ENCODE data around the gene SLBP.

The SLBP gene

GRCh38 chr4:1727117-1728031 is 15.3 kb upstream of the SLBP start:
- peak in 3 of 56 donors; percentile 11 to 31 (median 18) for DNase-seq

DNA sequence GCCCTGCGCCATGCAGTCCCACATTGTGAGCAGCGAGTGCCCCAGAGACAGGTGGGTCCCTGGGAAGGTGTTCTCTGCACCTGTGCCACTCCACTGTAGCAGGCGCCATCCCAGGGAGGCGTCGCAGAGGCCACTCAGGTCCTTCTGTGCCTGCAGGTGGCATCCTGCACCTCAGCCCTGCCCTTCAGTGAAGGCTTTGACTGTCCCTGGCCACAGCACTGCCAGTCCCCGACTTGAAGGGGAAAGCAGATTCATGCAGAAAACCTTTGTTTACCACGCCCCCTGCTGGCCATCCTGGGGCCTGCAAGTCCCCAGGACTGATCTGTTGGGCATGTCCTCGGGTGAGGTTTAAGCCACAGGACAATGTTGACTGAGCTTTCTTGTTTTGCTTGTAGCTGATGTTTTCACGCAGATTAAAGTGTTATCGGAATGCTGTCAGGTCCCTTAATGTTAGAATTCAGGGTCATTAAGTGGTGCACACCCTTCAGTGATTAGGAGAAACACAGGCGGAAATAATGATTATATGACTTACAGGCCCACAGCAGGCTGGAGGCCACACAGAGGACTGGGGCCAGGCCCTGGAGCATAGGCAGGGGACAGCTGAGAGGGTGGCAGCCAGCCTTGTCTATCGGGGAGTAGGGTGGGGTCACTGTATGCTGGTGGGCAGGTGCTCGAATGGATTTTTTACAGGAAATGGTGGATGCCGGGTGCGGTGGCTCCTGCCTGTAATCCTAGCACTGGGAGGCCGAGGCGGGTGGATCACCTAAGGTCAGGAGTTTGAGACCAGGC is 14.2 kb upstream of the SLBP start:
- peak in 51 of 56 donors; percentile 31 to 94 (median 77) for DNase-seq

DNA sequence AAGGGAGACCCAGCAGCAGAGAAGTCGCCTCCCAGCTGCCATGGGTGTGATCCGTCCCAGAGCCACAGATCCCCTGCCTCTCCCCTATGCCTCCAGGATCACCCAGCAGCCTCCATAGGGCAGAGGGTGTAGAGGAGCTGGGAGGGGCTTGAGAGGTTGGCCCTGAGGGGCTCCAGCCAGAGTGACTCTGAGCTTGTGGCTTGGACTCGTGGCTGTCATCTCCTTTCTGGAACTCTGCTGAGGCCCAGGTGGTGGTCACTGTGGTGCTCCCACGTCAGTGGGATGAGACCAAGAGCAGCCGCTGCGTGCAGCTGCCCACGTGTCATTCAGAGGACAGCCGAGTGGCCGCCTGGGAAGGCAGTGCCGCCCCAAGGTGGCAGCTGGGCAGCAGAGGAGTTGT is 13.4 kb upstream of the SLBP start:
- no peak for DNase-seq

DNA sequence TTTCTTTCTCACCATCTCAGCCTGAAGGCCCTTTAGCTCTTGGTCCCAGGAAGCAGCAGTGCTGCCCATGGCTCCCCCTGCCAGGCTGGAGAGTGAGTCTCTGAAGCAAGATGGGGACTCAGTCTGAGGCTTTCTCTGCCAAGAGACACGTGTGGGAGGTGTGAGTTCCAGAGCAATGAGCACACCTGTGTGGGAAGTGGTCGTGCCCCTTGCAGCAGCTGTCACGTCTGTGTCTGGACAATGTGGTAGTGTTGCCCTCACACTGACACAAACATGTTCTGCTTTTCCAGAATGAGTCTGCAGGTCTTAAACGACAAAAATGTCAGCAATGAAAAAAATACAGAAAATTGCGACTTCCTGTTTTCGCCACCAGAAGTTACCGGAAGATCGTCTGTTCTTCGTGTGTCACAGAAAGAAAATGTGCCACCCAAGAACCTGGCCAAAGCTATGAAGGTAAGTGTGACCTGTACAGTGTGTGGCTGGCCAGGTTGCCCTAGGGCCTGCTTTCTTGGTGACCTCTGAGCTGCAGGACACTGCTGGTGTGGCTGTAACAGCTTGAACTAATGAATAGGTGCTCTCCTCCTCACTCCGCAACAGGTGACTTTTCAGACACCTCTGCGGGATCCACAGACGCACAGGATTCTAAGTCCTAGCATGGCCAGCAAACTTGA is 11.1 kb upstream of the SLBP start:
- no peak for DNase-seq

- DNase-seq, result no peak
These were observed 10.5 kb upstream of the SLBP start for GRCh38 chr4:1722551-1723118.

GRCh38 chr4:1721666-1722550 is 9.8 kb upstream of the SLBP start:
- no peak for DNase-seq

DNA sequence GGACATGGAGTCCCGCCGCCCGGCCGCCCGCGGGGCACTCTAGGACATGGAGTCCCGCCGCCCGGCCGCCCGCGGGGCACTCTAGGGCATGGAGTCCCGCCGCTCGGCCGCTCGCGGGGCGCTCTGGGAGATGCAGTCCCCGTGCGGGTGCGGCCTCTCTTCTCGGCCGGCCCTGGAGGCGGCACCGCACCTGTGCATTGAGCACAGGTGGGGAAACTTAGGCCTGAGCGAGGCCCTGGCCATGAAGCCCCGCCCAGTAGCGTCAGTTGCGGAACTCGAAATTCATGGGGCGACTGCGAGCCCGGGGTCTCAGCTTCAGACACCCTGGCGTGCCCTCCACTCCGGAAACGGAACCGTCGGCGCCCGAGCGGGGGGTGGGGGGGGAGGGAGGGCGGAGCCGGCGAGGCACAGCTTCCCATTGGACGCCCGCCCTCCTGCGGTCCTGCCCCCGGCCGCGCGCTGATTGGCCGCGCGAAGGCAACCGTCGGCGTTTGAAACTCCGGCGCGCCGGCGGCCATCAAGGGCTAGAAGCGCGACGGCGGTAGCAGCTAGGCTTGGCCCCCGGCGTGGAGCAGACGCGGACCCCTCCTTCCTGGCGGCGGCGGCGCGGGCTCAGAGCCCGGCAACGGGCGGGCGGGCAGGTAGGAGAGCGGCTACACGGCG is 9.0 kb upstream of the SLBP start, which contains the start of the genes TACC3 and TMEM129:
TACC3 (plus strand) TSS at position 519 of the 663 bp plus-strand sequence. CDS start 1,901 bp downstream, outside the sequence.
TMEM129 (minus strand) TSS at position 321 of the 663 bp plus-strand sequence. CDS start 486 bp downstream, outside the sequence.
- peak; percentile 56 to 98 (median 93) for DNase-seq

DNA sequence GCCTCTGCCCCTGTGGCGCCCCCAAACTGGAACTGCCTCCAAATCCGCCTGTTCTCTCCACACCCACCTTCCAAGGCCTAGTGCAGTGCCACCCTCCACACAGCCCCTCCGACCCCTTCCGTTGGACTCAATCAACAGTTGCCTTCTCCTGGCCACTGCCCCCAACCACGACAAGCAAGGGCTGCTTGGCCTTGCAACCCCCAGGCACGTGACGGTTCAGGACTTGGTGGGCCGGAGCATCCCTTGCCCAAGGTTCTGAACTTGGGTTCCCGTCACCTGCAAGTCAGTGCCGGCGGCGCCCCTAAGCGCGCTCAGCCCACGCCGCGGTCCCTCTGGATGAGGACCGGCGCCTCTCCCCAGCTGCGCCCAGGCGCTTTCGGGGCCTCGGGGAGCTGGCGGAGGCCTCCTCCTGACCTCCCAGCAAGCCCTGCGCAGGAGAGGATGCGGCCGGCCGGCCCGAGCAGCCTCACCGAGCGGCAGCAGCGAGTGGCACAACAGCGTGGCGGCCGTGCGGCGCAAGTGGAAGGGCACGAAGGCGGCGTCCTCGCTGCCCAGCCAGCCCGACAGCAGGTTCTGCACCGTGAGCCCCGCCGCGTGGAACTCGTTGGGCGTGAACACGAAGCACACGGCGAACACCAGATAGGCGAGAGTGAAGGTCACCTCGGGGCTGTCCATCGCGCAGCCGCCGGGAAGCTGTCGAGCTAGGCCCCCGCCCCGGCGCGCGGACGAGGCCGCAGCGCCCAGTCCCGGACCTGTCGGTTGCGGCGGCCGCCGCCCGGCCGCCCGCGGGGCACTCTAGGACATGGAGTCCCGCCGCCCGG is 8.3 kb upstream of the SLBP start:
- DNase-seq, result peak in 29 of 56 donors; percentile 8 to 63 (median 42)

- peak in 2 of 56 donors; percentile 15 to 16 for DNase-seq
These were observed 6.2 kb upstream of the SLBP start for GRCh38 chr4:1718095-1718850.

DNA sequence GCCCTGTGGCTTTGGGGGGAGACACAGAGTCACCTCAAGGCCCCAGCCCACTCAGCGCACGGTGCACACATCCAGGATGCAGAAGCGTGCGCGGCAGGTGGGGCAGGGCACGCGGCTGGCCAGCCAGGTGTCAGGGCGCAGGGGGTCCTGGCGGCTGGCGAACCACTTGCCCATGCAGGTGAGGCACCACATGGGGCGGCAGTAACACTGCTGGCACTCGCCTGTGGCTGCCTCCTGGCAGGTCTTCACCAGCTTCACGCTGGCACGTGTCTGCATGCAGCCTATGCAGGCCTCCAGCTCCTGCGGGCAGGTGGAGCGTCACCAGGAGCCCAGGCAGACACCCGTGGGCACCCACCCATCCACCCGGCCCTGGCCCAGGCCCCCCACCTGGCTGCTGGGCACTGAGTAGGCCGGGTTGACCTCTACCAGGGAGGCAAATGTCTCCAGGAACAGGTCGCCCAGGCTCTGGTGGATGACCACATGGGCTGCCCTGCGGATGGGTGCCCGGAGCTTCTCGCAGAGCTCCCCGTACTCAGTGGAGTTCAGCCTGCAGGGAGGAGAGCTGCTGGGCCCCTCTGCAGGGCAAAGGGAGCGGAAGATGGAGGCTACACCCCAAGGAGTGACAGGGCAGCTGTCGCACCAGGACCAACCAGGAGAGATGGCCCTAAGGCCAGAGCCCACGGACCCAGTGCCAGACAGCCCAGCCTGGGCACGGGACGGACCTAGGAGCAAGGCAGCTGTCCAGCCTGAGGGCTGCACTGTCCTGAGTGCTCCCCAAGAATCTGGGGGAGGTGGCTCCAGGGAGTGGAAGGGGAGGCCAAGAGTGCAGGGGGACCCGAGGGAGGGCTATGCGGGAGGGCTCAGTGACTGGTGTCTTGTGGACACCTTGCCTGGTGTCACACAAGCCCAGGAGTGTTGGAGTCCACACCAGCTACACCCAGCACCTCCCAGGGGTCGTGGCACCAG is 5.3 kb upstream of the SLBP start:
- no peak for DNase-seq

GRCh38 chr4:1716065-1716945 is 4.2 kb upstream of the SLBP start:
- no peak for DNase-seq

GRCh38 chr4:1715002-1715758 is 3.1 kb upstream of the SLBP start:
- DNase-seq, result no peak

DNA sequence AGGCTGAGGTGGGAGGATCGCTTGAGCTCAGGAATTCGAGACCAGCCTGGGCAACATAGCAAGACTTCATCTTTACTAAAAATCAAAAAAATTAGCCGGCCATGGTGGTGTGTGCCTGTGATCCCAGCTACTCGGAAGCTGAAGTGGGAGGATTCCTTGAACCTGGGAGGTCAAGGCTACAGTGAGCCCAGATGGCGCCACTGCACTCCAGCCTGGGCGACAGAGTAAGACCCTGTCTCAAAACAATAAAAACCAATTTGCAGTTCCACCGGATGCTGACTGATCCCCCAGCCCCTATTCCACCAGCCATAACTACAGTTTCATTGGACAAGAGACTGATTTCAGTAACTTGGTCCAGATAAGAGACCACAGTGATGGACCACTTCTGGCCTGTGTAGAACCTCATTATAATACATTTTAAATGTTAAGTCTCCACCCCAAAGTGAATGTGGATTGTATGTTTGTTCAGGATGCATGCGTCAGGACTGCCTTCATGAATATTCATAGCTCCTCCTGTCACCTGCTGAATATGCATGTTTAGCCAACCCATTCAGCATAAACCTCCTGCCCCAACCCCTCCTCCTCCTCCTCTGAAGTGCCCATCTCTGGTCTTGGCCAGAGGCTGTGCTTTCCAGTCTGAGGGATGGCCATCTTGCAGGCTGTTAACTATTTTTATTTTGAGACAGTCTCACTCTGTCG is 2.3 kb upstream of the SLBP start:
- no peak for DNase-seq
